Measurements from ENCODE around the gene TRIP13. TPM values are rescaled to one million over a fixed set of nuclear protein-coding genes. Genes with fewer than 3 reads are reported as not detected.

TRIP13 gene
- total and polyA plus RNA-seq, 7 donors: 0.39 to 2.9 (median 0.81) TPM

DNA sequence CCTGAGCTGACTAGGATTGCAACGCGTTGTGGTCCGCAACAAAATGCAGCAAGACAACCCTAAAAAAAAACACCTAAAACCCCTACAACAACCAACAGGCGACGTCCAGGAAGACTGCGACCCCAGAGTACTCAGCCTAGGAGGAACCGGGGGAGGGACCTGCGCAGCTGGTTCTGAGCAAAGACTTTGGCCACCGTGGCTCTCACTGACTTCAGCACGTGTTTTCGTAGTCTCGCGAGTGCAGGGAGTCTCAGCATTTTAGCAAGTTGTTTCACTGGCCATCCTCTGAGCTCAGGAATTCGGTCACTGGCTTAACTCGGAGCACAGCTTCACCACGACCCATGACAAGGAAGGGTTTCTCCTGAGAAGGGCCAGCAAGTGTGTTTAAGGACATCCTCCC, 33.3 kb upstream of the TRIP13 start:
- Histone ChIP-seq H3K4me1 (no peaks in the 10 kb centered on the region), H3K9me3 (no peaks in the 10 kb centered on the region), H3K36me3 (ENCODE audit: insufficient read depth in 1 of 2, low read depth in 1 of 2) (peaks cover 3 to 27% of the 10 kb centered on the region in 2 donors), H3K27me3 (ENCODE audit: insufficient read depth in 3 of 3, low read length in 2 of 3) (peaks cover 0 to 2% (median 0%) of the 10 kb centered on the region in 3 donors), H3K27ac (no peak overlapping the region), H3K4me3 (no peak overlapping the region)
- intact Hi-C loops (cut with DNase I): no loop called here
- TF ChIP-seq, protein P1, sequence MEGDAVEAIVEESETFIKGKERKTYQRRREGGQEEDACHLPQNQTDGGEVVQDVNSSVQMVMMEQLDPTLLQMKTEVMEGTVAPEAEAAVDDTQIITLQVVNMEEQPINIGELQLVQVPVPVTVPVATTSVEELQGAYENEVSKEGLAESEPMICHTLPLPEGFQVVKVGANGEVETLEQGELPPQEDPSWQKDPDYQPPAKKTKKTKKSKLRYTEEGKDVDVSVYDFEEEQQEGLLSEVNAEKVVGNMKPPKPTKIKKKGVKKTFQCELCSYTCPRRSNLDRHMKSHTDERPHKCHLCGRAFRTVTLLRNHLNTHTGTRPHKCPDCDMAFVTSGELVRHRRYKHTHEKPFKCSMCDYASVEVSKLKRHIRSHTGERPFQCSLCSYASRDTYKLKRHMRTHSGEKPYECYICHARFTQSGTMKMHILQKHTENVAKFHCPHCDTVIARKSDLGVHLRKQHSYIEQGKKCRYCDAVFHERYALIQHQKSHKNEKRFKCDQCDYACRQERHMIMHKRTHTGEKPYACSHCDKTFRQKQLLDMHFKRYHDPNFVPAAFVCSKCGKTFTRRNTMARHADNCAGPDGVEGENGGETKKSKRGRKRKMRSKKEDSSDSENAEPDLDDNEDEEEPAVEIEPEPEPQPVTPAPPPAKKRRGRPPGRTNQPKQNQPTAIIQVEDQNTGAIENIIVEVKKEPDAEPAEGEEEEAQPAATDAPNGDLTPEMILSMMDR (IDR thresholded peaks at IDR 0.05): no peak
- 78 to 84% (median 83%) methylated on average over 16 of the region's 16 CpGs for WGBS, 3 donors
- DNase-seq (peak; percentile 5 to 24), ATAC-seq (no peak)

DNA sequence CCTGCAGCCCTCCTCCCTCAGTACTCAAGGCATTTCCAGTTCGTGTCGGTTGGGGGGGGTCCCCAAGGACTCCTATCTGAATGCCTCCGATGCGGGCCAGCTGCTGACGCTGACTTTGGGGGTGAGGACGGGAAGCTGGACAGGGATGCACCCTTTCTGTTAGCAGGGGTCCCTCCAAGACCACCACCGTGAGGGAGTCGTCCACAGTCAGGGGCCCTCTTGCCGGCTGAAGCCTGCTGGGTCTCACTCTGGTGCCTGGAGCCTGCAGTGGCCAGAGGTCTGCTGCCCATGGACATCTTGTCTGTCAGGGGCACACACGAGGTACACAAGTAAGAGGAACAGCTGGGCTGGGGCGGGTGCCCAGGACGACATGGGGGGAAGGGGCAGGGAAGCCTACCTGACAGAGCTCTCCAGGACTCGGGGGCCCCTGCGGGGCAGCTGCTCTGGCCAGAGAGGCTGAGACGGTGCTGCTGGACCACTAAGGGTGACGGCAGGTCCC, 32.8 kb upstream of the TRIP13 start:
- no peaks in the 10 kb centered on the region for H3K4me1 ChIP-seq
- H3K36me3 ChIP-seq (ENCODE audit: insufficient read depth in 1 of 2, low read depth in 1 of 2): peaks cover 5 to 32% of the 10 kb centered on the region in 2 donors
- H3K27ac ChIP-seq: no peak overlapping the region
- ATAC-seq: no peak
- WGBS, 3 donors: 70 to 74% (median 71%) methylated on average over 14 to 16 of the region's 16 CpGs
- TF ChIP-seq, protein P1 (IDR thresholded peaks at IDR 0.05): no peak
- H3K27me3 ChIP-seq (ENCODE audit: insufficient read depth in 3 of 3, low read length in 2 of 3): peaks cover 0 to 2% (median 0%) of the 10 kb centered on the region in 3 donors
- H3K9me3 ChIP-seq: no peaks in the 10 kb centered on the region
- no peak overlapping the region for H3K4me3 ChIP-seq
- intact Hi-C loops (cut with DNase I): no loop called here
- peak; percentile 10 to 50 for DNase-seq

DNA sequence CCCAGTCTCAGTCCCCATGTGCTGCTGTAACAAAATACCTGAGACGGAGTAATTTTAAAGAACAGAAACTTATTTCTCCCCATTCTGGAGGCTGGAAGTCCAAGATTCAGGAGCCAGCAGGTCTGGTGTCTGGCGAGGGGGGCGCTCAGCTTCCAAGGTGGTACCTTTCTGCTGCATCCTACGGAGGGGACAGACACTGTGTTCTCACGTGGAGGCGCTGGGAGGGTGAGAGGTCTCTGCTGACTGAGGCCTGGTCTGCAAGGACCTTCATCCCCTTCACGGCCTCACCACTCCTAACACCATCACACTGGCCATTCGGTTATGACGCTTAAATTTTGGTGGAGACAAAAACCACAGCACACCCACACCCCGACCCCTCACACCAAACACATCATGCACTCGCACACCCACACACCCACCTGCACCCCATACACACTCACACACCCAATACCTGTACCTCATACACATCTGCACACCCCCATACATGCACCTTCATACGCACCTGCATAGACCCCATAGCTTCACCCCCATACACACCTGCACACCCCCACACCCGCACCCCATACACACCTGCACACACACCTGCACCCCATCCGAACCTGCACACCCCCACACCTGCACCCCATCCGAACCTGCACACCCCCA, 32.1 kb upstream of the TRIP13 start:
- no peaks in the 10 kb centered on the region for H3K27me3 ChIP-seq (ENCODE audit: insufficient read depth in 3 of 3, low read length in 2 of 3)
- ATAC-seq (no peak), DNase-seq (peak in 1 of 2 donors; percentile 39)
- peaks cover 11 to 40% of the 10 kb centered on the region in 2 donors for H3K36me3 ChIP-seq (ENCODE audit: insufficient read depth in 1 of 2, low read depth in 1 of 2)
- H3K9me3 ChIP-seq: no peaks in the 10 kb centered on the region
- H3K27ac ChIP-seq: no peak overlapping the region
- H3K4me1 ChIP-seq: no peaks in the 10 kb centered on the region
- H3K4me3 ChIP-seq: no peak overlapping the region
- WGBS, 3 donors: 92 to 95% (median 94%) methylated on average over 15 of the region's 15 CpGs
- TF ChIP-seq, protein P1 (IDR thresholded peaks at IDR 0.05): no peak
- intact Hi-C loops (cut with DNase I): no loop called here

DNA sequence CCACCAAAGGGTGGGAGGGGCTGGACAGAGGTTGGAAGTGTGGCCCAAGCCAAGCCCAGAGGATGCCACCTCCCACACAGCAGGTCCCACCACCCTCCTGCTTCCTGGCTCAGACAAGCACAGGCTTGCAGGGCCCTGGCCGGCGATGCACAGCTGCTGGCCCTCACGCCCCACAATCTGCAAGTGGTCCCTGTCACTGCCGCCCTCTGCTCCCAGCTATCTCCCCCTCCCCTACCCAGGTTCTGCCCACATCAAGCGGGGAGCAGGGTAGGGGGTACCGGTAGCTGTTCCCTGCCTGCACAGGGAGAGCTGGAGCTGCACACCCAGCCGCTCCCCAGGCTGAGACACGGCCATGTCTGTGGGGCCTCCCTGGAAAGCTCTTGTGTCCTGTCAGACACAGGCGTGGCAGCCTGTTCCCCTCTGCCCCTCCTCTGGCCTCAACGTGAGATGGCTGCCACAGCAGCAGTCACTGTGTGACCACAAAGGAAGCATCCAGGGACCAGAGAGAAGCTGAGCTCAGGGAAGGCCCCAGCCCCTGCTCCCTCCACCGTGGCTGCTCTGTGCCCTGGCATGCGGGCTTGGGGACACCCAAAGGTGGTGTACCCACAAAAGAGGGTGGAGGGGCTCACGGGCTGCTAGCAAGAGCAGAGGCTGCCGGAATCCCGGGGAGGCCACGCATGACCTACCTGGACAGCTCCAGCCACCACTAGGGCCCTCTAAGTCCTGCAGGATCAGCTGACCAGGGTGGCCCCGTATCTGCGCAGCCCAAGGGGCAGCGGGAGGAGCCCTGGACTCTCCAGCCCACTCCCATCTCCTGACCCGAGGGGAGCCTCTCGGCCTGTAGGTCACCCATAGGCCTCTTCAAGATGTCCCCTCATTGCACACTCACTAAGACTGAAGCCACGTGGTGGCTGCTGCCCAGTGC, 31.0 kb upstream of the TRIP13 start:
- DNase-seq (peak in 1 of 2 donors; percentile 12), ATAC-seq (no peak)
- TF ChIP-seq, protein P1 (IDR thresholded peaks at IDR 0.05): no peak
- H3K4me1 ChIP-seq: no peaks in the 10 kb centered on the region
- no peaks in the 10 kb centered on the region for H3K9me3 ChIP-seq
- peaks cover 15 to 51% of the 10 kb centered on the region in 2 donors for H3K36me3 ChIP-seq (ENCODE audit: insufficient read depth in 1 of 2, low read depth in 1 of 2)
- 86 to 89% (median 87%) methylated on average over 21 to 22 of the region's 22 CpGs for WGBS, 3 donors
- intact Hi-C loops (cut with DNase I): no loop called here
- H3K27ac ChIP-seq: no peak overlapping the region
- H3K27me3 ChIP-seq (ENCODE audit: insufficient read depth in 3 of 3, low read length in 2 of 3): no peaks in the 10 kb centered on the region
- no peak overlapping the region for H3K4me3 ChIP-seq

All from psoas muscle (tissue), 8 donors.